ENCODE data around the gene CTNS.

- no peak for TF ChIP-seq CTCF (optimal IDR thresholded peaks at IDR 0.05 in 1 of 3, IDR thresholded peaks at IDR 0.05 in 1 of 3, conservative IDR thresholded peaks at IDR 0.05 in 1 of 3; ENCODE audit: extremely low read depth in 1 of 3, insufficient read depth in 2 of 3, low read length in 3 of 3)
- no peak for TF ChIP-seq EZH2 (IDR thresholded peaks at IDR 0.05; ENCODE audit: low read length)
Measured at GRCh38 chr17:3710951-3711383, 74.4 kb downstream of the CTNS start.

All from keratinocyte (primary cell).